Measurements from ENCODE around the gene BLMH. TPM values are rescaled to one million over a fixed set of nuclear protein-coding genes. Genes with fewer than 3 reads are reported as not detected.

BLMH gene
- total RNA-seq, 1 experiment from 2014 or later, result 28.3 TPM

- CTCF ChIA-PET, result no interaction called here
Observed at GRCh38 chr17:30296499-30297080, 4.8 kb upstream of the BLMH start.

GRCh38 chr17:30292286-30292858 is 628 bp upstream of the BLMH start:
- no peak for DNase-seq (ENCODE audit: unreplicated experiment)
- Mint-ChIP-seq H3K27ac (ENCODE audit: low read depth, unreplicated experiment) (no peak overlapping the region), H3K9me3 (ENCODE audit: unreplicated experiment) (no peaks in the 10 kb centered on the region), H3K4me1 (ENCODE audit: insufficient read depth, unreplicated experiment) (no peaks in the 10 kb centered on the region), H3K36me3 (ENCODE audit: insufficient read depth, unreplicated experiment) (peaks cover 5% of the 10 kb centered on the region), H3K27me3 (ENCODE audit: insufficient read depth, unreplicated experiment) (no peaks in the 10 kb centered on the region), H3K4me3 (ENCODE audit: unreplicated experiment) (peak overlapping the region; percentile 84)
- ChIA-PET POLR2A (interaction anchor here (1.2 to 3.5 kb wide), 6 partner anchors 10 to 184 kb away, joined by 3 to 13 read pairs (median 4); partner anchors contain the start of genes GOSR1 and NSRP1), CTCF (interaction anchor here (1.0 to 2.0 kb wide), 5 partner anchors 38 to 188 kb away, joined by 3 to 10 read pairs (median 4); partner anchors contain the start of gene GOSR1)
- BruUV-seq (replicated peaks), result TSS peak; percentile 39
- intact Hi-C loops (cut with micrococcal nuclease), result no loop called here
- no peak for TF ChIP-seq CTCF (IDR thresholded peaks at IDR 0.05; ENCODE audit: unreplicated experiment)

More at GRCh38 chr17:30296499-30297080, 4.8 kb upstream of the BLMH start:
- TF ChIP-seq CTCF (IDR thresholded peaks at IDR 0.05; ENCODE audit: unreplicated experiment), result no peak
- no TSS peak for BruUV-seq (replicated peaks)
- H3K4me1 Mint-ChIP-seq (ENCODE audit: insufficient read depth, unreplicated experiment), result no peaks in the 10 kb centered on the region
- no peak overlapping the region for H3K4me3 Mint-ChIP-seq (ENCODE audit: unreplicated experiment)
- H3K9me3 Mint-ChIP-seq (ENCODE audit: unreplicated experiment), result peaks cover 8% of the 10 kb centered on the region
- intact Hi-C loops (cut with micrococcal nuclease), result no loop called here
- POLR2A ChIA-PET, result interaction anchor here (0.6 to 1.1 kb wide), 3 partner anchors 10 to 46 kb away, joined by 3 to 5 read pairs (median 3); no protein-coding TSS in a partner anchor
- no peak overlapping the region for H3K27ac Mint-ChIP-seq (ENCODE audit: low read depth, unreplicated experiment)
- no peaks in the 10 kb centered on the region for H3K36me3 Mint-ChIP-seq (ENCODE audit: insufficient read depth, unreplicated experiment)
- DNase-seq (ENCODE audit: unreplicated experiment), result no peak
- H3K27me3 Mint-ChIP-seq (ENCODE audit: insufficient read depth, unreplicated experiment), result peaks cover 8% of the 10 kb centered on the region

GRCh38 chr17:30290696-30291542 is 825 bp downstream of the BLMH start:
- intact Hi-C loops (cut with micrococcal nuclease), result no loop called here
- no peaks in the 10 kb centered on the region for H3K4me1 Mint-ChIP-seq (ENCODE audit: insufficient read depth, unreplicated experiment)
- H3K9me3 Mint-ChIP-seq (ENCODE audit: unreplicated experiment), result no peaks in the 10 kb centered on the region
- CTCF ChIA-PET, result interaction anchor here (0.6 to 2.0 kb wide), 4 partner anchors 10 to 711 kb away, joined by 3 to 10 read pairs (median 3); no protein-coding TSS in a partner anchor
- TSS peak; percentile 41 for BruUV-seq (replicated peaks)
- peak overlapping the region; percentile 33 for H3K27ac Mint-ChIP-seq (ENCODE audit: low read depth, unreplicated experiment)
- TF ChIP-seq CTCF (IDR thresholded peaks at IDR 0.05; ENCODE audit: unreplicated experiment), result no peak
- H3K27me3 Mint-ChIP-seq (ENCODE audit: insufficient read depth, unreplicated experiment), result no peaks in the 10 kb centered on the region
- POLR2A ChIA-PET, result interaction anchor here (0.6 to 3.5 kb wide), 10 partner anchors 9 to 220 kb away, joined by 3 to 13 read pairs (median 3); partner anchors contain the start of genes GOSR1 and NSRP1
- peak overlapping the region; percentile 84 for H3K4me3 Mint-ChIP-seq (ENCODE audit: unreplicated experiment)
- peak; percentile 64 for DNase-seq (ENCODE audit: unreplicated experiment)
- peaks cover 15% of the 10 kb centered on the region for H3K36me3 Mint-ChIP-seq (ENCODE audit: insufficient read depth, unreplicated experiment)

GRCh38 chr17:30290077-30290476 is 1.7 kb downstream of the BLMH start:
- CTCF ChIA-PET, result interaction anchor here (0.6 to 2.0 kb wide), 2 partner anchors 13 to 186 kb away, joined by 3 to 10 read pairs; no protein-coding TSS in a partner anchor
- intact Hi-C loops (cut with micrococcal nuclease), result no loop called here
- H3K4me3 Mint-ChIP-seq (ENCODE audit: unreplicated experiment), result no peak overlapping the region
- H3K27ac Mint-ChIP-seq (ENCODE audit: low read depth, unreplicated experiment), result no peak overlapping the region
- H3K27me3 Mint-ChIP-seq (ENCODE audit: insufficient read depth, unreplicated experiment), result no peaks in the 10 kb centered on the region
- no peaks in the 10 kb centered on the region for H3K9me3 Mint-ChIP-seq (ENCODE audit: unreplicated experiment)
- no TSS peak for BruUV-seq (replicated peaks)
- no peak for DNase-seq (ENCODE audit: unreplicated experiment)
- POLR2A ChIA-PET, result interaction anchor here (0.7 to 3.5 kb wide), 3 partner anchors 8 to 172 kb away, joined by 3 to 13 read pairs (median 8); partner anchors contain the start of gene NSRP1
- H3K36me3 Mint-ChIP-seq (ENCODE audit: insufficient read depth, unreplicated experiment), result peaks cover 23% of the 10 kb centered on the region
- TF ChIP-seq CTCF (IDR thresholded peaks at IDR 0.05; ENCODE audit: unreplicated experiment), result no peak
- H3K4me1 Mint-ChIP-seq (ENCODE audit: insufficient read depth, unreplicated experiment), result no peaks in the 10 kb centered on the region

Measured in MCF 10A (cell line).